Measurements from ENCODE around the gene GNB1. TPM values are rescaled to one million over a fixed set of nuclear protein-coding genes. Genes with fewer than 3 reads are reported as not detected.
A peak's percentile ranks its signal among the peaks of the same experiment; 100 is the strongest.
"Not testable (repeated sequence)": the region's sequence is repeated elsewhere in the genome, so short reads cannot be mapped to it uniquely, and the experiment has no call there.

GNB1 gene
- total RNA-seq, 1 donor from 2014 or later, result 280 TPM

GRCh38 chr1:1745651-1746565 lies 145.0 kb downstream of the GNB1 start:
- ATAC-seq (peak; percentile 94), DNase-seq (ENCODE audit: low spot score) (peak; percentile 86)
- intact Hi-C loops (cut with DNase I), result not testable (repeated sequence)

- intact Hi-C loops (cut with DNase I); ATAC-seq; DNase-seq (ENCODE audit: low spot score): not testable (repeated sequence)
Observed at GRCh38 chr1:1742529-1742928, 148.4 kb downstream of the GNB1 start.

- ATAC-seq; DNase-seq (ENCODE audit: low spot score); intact Hi-C loops (cut with DNase I): not testable (repeated sequence)
Observed at GRCh38 chr1:1741013-1741412, 149.9 kb downstream of the GNB1 start.

DNA sequence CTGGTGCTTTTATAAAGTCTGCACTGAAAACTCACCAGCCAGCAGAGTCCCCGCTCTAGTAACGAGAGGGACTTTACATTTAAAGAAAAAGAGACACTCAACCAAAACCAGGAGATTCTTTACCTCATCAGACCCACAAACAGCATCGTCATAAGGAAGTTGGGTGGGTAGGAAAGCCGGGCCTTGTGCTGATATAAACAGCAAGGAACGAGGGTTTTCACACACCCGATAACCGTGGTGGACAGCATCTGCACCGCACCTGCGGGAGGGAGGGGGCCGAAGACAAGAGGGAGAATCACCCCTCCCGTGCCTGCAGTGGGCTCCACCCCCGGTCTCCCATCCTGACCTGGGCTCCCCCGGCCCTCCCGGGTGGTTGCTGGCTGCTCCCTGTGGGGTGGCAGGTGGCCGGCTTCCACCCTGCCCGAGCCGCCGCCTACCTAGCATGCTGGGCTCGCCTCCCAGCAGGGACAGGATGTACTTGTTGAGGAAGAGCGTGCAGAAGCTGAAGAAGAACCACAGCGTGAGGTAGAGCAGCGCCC lies 152.0 kb downstream of the GNB1 start:
- not testable (repeated sequence) for ATAC-seq; DNase-seq (ENCODE audit: low spot score)

DNA sequence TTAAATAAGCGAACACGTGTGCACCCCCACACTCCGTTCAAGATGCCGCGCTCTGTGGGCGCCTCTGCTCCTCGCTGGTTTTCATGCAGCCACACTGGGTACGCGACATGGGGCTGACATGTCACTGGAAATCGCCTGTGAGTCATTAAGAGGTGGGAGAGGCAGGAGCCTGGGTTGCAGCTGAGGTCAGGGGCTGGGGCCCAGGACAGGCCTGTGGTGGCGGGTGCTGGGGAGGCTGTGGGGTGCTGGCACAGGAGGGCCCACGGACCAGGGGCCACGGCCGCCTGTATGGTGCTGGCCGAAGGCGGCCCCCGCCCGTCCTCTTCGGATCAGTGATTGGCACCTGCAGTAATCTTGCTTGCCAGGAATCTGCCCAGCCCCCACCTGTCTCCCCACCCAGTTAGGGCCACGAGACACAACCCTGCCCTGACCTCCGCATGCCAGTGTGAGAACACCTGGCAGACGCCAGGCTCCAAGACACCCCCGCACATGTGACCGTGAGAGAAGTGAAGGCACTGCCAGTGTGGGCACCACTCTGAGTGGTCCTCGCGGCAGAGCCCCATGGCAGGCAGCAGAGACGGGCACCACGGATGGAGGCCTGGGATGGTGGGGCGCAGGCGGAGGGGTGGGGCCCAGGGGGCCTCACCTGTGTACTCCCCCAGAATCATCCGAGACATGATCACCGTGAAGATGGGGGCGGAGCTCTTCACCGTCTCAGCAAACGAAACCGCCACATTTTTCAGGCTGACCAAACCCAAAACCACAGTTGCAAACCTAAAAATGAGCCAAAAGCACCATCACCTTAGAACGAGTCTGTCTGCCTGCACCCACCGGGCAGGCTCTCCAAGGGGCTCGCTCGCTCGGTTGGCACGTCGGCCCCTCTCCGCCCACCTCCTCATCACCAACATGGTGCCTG lies 153.0 kb downstream of the GNB1 start:
- ATAC-seq; intact Hi-C loops (cut with DNase I); DNase-seq (ENCODE audit: low spot score): not testable (repeated sequence)

More for the DNA sequence above, 152.0 kb downstream of the GNB1 start:
- intact Hi-C loops (cut with DNase I), result not testable (repeated sequence)

Other genes with a start within 250 kb of the GNB1 start
- gene CDK11B, start 232.1 kb downstream of the GNB1 start, total RNA-seq, result 27.9 TPM
- 45.6 TPM for gene SLC35E2B, start 198.3 kb downstream of the GNB1 start, total RNA-seq
- 51.5 TPM for gene CDK11A, start 166.7 kb downstream of the GNB1 start, total RNA-seq
- gene NADK, start 112.6 kb downstream of the GNB1 start, total RNA-seq, result 77.3 TPM
- 0.49 TPM for gene CALML6, start 24.2 kb upstream of the GNB1 start, total RNA-seq
- gene TMEM52, start 28.2 kb upstream of the GNB1 start, total RNA-seq, result 0.80 TPM
- gene CFAP74, start 112.7 kb upstream of the GNB1 start, total RNA-seq, result 0.09 TPM
- not detected for gene GABRD, start 128.3 kb upstream of the GNB1 start, total RNA-seq
- 3.5 TPM for gene PRKCZ, start 159.3 kb upstream of the GNB1 start, total RNA-seq